GM19372 (cell line): ENCODE results near the gene EPB41.
"Not testable (repeated sequence)": the region's sequence is repeated elsewhere in the genome, so short reads cannot be mapped to it uniquely, and the experiment has no call there.

Source experiments
- ATAC-seq: cut with Tn5 transposase; IDR thresholded peaks from one replicate; pipeline ENCODE4 v1.9.1; 2021; ENCODE audit warnings: mild to moderate bottlenecking, low read depth, moderate library complexity; ENCODE audit not compliant: unreplicated experiment

Gene EPB41

GRCh38 chr1:29124366-29125236, 210.2 kb downstream of the EPB41 start:
- ATAC-seq: no peak

GRCh38 chr1:29125237-29125641, 210.9 kb downstream of the EPB41 start:
- ATAC-seq: no peak

- no peak for ATAC-seq
Measured at GRCh38 chr1:29125788-29126187, 211.4 kb downstream of the EPB41 start.

GRCh38 chr1:29126198-29126597, 211.8 kb downstream of the EPB41 start:
- ATAC-seq: no peak

GRCh38 chr1:29128739-29129138, 214.4 kb downstream of the EPB41 start:
- no peak for ATAC-seq

- ATAC-seq: no peak
Measured at GRCh38 chr1:29129916-29130315, 215.5 kb downstream of the EPB41 start.

- not testable (repeated sequence) for ATAC-seq
Measured at GRCh38 chr1:29131056-29131455, 216.7 kb downstream of the EPB41 start.

GRCh38 chr1:29133861-29134694, 219.7 kb downstream of the EPB41 start:
- ATAC-seq: no peak

- no peak for ATAC-seq
Measured at GRCh38 chr1:29134695-29135028, 220.3 kb downstream of the EPB41 start.

GRCh38 chr1:29136391-29136915, 222.1 kb downstream of the EPB41 start:
- no peak for ATAC-seq

- no peak for ATAC-seq
Measured at GRCh38 chr1:29142714-29143113, 228.3 kb downstream of the EPB41 start.

GRCh38 chr1:29144178-29144577, 229.8 kb downstream of the EPB41 start:
- ATAC-seq: no peak

GRCh38 chr1:29145739-29146437, 231.5 kb downstream of the EPB41 start:
- ATAC-seq: no peak

GRCh38 chr1:29148656-29149491, 234.5 kb downstream of the EPB41 start:
- ATAC-seq: no peak

- not testable (repeated sequence) for ATAC-seq
Measured at GRCh38 chr1:29150346-29150745, 236.0 kb downstream of the EPB41 start.

- no peak for ATAC-seq
Measured at GRCh38 chr1:29152046-29152805, 237.9 kb downstream of the EPB41 start.

- ATAC-seq: no peak
Measured at GRCh38 chr1:29156543-29157268, 242.3 kb downstream of the EPB41 start.

- ATAC-seq: no peak
Measured at GRCh38 chr1:29157269-29157601, 242.9 kb downstream of the EPB41 start.

- ATAC-seq: no peak
Measured at GRCh38 chr1:29159773-29160172, 245.4 kb downstream of the EPB41 start.
